Measurements from ENCODE around the gene MYO1B.

MYO1B gene

DNA sequence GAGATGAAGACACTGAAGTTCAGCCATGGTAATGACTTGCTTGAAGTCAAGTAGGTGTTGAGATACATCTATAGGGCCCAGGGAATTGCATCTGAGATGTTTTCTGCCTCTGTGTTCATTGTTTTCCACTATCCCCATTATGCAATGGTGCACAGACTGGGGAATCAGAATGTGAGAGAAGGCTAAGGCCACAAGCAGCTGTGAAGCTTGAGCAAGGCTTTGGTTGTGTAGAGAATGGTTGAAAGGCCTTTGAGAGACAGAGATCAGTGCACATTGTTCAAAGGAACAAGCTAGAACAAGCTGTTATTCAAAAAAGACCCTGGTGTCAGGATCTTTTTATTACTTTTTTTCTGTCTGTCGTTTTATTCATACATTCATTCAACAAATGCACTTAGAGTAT, 82.3 kb downstream of the MYO1B start:
- DNase-seq, result no peak

DNA sequence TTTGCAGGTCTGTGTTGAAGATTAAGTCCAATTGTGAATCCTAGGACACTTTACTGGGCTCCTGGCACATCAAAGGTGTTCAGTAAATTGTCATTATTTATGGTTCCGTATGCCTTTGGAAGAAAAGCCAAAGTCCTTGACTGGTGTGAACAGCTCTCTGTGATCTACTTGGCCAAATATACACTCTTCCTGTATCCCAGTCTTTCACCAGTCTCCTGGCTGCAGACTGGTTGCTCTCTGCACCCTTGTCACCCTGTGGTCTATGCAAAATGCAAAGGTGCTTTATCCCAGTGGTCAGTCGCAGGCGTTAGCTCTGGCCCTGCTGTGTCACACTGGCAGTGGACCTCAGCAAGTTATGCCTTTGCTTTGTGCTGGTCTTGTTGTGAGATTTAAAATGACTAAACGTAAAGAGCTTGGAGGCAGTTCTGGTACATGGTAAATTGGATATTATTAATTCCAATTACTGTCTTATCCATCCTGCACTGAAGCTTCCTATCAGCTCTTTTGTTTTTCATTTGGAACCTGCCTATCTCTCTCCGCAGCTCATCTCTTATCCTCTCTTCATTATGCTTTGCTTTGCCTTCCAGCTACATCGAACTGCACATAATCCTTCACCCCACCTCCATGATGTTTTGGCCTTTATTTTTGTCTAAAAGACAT, 83.1 kb downstream of the MYO1B start:
- no peak for DNase-seq

DNA sequence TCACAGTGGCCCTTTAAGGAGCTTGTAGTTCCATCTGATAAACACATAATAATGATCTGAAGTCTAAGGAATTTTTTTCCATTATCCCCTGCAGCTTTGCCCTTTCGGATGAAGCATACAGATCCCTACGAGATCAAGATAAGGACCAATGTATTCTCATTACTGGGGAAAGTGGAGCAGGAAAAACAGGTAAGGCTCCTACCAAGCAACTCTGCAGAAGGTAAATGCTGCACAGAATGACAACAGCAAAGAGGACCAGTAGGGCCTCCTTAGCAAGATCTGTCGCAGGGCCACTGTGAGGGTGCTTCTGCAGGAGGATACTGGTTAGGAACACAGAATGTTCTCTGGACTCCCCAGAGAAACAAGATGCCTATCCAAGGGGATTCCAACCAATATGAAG, 84.6 kb downstream of the MYO1B start:
- DNase-seq, result no peak

DNA sequence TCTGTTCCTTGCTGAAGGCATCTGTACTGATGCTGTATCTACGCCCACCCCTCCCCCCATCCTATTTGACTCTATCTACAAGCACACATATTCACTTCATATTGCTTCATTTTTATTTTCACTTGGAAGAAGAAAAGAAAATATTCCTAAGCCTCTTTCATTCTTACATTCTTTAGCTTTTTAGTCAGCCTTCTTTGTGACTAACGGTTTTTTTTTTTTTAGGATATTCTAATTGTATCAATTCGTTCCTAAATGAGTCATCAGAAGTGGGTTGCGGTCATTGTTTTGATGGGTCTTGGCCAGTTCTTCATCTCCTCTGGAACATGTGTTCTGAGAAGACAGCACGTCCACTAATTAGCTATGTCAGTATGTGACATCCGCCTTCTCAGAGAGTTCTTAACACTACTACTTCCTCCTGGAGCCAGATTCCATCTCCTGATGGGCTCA, 88.7 kb downstream of the MYO1B start:
- peak; percentile 42 for DNase-seq

DNA sequence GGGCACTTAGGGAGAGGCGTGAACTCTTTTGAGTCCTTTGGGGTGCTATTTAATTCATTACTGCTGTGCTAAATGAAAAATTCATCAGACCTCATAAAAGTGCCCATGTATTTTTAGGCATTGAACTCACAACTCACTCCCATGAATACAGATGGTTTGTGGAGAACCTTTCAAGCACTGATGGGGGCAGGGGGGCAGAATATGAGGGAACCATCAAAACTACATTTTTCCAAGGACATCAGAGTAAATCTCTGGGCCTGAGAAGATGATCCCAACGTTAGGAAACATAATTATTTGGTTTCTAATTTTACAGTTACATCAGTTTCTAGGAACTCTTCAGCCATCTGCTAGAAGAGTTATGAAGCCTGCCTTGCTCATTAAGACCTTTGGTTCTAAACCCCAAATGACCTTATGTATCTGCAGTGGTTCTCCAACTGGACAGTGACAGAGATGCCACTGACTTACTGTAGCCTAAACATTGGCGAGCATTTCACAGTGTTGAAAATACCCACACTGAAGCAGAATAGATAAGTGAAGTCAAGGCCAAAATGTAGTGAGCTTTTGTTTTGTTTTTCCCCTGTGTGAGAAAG, 90.8 kb downstream of the MYO1B start:
- DNase-seq, result no peak

DNA sequence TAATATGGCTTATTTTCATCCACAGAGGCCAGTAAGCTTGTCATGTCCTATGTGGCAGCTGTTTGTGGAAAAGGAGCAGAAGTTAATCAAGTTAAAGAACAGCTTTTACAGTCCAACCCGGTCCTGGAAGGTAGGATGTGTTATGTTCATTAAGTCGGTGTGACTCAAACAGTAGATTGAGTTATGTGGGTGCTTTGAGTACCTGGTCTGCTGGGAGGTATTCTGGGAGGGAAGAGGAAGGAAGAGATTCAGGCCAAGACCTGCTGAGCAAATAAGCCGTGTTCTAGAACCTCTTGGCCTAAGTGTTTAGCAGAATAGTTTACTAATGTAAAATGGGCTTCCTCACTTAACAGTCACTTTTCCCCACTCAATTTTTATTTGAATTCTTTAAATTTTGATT, 96.2 kb downstream of the MYO1B start:
- no peak for DNase-seq

DNA sequence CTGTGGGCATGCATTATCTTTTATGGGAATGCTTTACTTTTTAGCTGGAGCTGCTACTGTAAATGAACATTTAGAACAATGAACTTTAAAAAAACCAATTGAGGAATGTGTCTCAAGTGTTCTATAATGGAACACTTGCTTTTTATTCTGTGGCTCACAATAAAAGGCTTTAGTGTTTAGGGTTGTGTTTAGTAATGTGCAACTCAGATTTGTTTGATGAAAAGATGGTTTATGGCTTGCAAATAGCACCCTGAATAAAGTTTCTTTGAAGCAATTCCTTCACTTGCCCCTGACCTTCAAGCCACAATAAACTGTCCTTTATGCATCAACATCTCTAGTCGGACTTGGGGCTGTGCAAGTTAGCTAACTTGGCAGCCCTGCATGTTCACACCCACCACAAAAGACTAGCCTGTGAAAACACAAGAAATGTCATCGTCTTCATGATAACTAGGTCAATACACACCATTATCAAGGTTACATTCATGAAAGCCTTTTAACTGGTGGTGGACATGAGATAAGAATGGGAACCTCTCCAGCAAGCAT, 98.7 kb downstream of the MYO1B start:
- DNase-seq, result no peak

DNA sequence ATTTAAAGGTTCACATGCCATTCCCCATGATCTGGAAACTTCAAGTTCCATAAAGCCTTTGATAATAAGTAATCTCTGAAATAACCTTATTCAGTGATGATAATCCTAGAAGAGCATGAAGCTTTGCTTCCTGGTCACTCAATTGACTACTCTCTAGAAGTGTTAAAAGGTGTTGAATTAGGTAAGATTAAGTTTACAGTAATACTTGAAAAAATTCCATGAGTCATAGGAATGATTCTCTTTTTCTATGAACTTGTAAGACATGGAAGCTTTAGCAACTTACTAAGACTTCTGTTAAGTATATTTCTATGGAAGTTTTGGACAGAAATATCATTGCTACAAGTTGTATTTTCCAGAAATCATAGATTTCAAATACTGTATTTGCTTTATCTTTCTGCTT, 100.6 kb downstream of the MYO1B start:
- DNase-seq, result no peak

DNA sequence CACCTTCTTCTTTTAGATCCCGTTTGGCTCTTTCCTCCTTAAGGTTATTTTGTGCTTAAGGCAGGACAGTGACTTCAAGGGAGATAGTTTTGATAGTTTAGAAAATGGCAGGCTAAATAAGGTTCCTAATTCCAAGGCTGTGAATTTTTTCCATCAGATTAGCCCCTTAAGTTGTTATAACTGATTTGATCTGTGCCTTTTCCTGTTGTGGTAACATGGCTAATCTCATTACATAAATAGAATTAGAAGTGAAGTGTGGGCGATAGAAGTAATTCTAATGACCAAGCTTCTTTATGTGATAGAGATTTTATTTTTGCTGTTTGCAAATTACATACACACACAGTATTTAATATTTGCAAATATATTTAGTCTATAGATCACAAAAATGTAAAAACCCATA, 102.0 kb downstream of the MYO1B start:
- DNase-seq, result no peak

DNA sequence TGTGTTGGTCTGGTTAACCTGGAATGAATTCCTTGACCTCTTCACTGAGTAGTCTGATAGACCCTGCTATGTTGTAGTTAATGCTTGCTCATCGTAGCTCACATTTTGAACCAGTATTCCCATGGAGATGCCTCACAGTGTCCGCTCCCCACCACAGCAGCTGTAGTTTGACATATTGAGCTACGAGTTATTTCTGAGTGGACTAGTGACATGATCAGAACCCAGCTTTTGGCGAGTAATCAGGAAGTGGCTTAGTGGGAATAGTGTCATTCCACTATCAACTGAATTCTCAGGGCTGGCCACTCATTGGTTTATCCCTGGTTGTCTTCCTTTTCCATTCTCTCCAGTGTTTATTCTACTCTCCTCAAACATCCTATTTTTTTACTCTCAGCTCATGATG, 102.7 kb downstream of the MYO1B start:
- no peak for DNase-seq

DNA sequence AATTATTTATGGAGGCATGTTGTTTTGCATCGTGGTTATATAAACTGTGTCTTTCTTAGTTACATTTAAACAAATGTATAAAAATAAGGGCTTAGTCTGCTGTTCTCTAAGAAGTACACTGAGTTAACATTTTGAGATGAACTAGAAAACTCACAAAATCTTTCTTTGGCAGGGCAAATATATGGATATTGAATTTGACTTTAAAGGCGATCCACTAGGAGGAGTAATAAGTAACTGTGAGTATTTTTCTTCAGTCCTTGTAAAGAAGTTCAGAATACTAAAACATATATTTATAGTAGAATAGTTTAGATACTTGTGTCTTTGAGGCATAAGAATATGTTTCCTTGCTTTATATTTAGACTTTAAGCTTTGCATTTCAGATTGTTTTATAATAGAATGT, 104.8 kb downstream of the MYO1B start:
- no peak for DNase-seq

DNA sequence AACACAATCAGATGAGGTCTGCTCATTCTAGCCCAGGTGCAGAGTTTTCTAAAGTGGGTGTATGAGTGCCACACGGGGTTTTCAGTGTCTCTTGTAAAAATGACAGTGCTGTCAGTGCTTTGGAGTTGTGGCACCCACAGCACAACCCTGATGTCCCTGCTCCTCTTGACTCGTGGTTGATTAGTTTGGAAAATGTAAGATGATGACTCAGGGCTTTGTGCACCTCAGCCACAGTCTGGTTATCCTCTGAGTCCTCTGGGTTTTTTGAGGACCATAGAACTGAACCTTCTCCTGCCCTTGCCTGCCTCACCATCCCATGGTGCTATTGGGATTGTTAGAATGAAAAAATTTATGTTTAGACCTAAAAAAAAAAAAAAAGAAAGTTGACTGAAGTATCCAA, 105.6 kb downstream of the MYO1B start:
- DNase-seq, result no peak

DNA sequence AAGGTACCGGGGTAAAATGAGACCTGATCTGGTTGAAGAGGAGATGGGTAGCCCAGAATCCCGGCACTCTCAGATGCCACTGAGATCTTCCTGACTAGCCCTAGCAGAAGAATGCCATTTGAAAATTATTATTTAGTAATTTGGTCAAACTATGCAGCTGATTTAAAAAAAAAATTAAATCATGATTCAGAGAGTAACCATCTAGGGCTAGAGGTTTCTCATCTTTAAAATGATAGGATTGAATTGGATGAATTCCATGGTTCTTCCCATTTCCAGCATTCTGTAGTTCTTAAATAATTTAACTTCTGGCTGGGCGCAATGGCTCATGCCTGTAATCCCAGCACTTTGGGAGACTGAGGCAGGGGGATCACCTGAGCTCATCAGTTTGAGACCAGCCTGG, 106.1 kb downstream of the MYO1B start:
- DNase-seq, result no peak

DNA sequence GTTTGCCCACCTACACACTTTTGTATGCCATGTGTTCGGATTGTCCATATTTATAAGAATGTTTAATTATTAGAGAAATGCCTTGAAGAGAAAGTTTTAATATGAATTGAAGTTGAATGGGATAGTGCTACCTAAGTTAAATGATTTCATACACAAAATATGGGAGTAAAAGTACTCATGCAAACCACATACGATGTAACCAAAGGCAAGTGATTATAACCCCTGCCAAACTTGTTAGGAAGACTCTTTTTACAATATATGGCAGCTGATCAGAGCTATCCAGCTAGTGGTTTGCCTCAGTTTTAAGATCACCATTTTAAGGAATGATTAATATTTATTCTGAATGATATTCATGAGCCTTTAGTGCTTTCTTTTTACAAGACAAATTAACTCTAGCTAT, 106.7 kb downstream of the MYO1B start:
- DNase-seq, result no peak

DNA sequence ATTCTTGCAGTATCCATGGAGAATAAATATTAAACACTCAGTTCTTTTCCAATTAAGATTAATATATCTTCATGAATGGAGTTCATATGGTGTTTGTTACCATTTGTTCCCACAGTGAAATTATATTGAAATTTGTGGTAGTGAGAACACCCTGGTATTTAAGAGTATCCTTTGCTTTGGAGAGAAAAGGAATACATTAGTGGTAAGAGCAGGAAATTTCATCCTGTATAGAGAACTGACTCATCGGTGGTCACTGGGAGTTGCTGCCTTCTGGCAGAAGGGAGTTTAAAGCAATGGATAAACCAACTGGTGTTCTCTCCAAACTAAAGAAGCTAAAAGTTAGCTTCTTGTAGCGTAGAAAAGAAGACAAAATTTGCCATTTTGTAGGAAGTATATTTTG, 107.3 kb downstream of the MYO1B start:
- no peak for DNase-seq

DNA sequence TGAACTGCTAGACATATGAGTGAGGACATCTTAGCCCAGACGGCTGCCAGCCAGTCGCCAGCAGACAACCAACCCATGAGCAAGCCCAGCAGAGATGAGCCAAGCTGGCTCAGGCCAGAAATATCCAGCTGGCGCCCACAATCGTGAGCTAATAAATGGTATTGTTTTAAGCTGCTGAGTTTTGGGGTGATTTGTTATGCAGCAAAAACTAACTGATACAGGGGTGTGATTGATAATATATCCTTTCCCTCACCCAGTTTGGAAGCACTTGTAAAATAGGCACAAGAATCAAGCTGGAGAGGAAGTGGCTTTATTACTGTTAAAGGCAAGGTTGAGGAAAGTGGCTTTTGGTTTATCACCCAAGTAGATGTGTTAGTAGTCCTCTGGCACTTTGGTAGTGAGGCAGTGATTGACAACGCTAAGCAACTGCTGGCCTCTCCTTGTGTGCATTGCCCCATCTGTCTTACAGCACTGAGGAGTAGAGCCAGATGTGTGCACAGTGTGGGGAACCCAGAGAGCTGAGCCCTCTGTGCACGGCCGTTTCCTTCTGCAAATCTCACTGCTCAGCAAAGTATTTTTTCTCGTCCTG, 110.1 kb downstream of the MYO1B start:
- DNase-seq, result no peak

DNA sequence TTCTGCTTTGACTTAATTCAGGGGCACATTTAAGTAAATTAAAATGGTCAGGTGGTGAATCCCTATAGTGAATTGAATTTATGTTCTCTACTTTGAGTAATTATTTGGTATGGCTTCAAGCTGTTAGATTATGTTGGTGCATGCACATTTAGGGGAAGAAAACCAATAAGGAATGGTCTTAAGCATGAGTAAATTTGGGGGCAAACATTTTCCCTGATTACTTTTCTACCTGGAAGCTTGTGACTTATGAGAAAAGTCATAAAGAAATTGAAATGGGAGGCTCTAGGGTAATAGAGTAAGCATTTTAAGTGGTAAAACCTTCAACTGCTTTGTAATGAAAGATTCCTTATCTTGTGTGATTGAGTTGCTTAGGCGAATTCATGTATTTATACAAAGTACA, 112.5 kb downstream of the MYO1B start:
- no peak for DNase-seq

DNA sequence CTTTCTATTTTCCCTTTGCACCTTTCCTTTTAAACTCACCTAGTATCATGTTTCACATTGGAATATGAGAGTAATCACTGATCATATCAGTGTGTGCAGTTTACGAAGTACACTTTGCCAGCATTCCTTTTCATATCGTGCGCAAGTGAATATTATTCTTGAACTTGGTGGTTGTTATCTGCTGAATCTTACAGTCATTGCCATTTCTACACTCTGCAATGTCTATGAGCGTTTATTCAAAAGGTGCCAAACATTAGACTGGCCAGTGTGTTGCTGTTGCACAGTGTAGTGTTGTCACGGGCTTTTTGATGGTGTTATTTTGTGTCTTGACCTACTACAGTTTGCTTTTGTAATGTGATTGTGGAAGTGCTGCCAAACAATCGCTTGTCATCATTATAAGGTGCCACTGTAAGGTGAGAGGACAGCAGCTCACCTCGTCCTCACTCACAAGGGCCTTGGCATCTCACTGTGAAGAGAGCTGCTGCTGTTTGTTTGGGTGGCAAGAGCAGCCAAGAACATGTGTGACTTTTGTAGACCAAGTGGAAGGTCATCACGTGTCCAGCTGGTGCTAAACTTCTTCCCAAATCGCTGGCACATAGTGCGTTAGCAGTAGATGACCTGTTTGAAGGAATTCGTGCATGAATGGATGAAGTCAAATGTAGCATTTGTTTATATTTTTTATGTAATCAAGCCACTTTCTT, 113.3 kb downstream of the MYO1B start:
- DNase-seq, result no peak

DNA sequence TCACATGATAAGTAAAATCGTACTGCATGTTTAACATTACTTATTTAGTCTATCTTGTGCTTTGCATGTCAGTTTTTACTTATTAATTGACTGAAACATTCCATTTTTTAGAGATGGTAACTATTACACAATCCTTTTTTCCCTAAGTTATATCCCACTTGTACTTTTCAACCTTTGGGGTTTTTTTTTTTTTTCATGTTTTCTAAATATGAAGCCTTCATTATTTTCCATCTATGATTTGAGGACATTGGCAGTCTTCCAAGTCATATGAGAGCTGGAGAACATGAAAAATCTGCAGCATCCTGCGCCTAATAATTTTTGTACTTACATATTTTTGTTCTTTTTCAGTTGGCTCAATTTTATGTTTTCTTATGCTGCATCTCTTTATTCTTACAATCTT, 113.9 kb downstream of the MYO1B start:
- no peak for DNase-seq

DNA sequence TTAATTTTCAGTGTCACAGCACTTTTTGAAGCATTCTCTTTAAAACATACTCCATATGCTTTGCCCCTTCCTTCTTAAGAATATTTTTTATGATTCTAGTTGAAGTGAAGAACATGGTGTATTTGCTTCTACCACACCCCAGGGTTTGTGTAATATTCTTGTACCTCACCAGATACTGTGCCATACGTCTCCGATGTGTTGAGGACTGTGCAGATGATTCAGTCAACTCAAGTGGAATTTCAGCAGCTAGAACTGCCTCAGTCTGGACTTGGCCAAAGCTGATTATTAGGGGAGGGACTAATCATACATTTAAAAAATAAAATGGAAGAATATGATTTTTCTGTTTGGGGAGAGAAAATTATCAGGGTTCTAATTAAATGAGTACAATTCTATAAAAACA, 115.7 kb downstream of the MYO1B start:
- no peak for DNase-seq

DNA sequence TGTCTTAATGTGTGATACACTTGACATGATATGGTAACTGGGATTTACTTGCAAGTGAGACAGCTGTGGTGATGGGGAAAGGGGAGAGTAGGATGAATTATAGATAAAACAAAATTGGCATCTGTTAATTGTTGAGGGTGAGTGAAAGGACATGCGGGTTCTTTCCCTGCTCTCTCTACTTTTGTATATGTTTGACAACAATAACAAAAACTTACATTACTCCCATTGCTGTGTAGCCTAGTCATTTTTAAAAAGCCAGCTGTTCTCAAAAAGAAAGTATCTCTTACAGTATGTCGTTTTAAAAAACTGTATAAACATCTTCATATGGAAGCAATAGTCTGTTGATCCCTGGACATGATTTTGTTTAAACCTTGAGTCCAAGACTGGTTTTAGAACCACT, 117.6 kb downstream of the MYO1B start:
- no peak for DNase-seq

DNA sequence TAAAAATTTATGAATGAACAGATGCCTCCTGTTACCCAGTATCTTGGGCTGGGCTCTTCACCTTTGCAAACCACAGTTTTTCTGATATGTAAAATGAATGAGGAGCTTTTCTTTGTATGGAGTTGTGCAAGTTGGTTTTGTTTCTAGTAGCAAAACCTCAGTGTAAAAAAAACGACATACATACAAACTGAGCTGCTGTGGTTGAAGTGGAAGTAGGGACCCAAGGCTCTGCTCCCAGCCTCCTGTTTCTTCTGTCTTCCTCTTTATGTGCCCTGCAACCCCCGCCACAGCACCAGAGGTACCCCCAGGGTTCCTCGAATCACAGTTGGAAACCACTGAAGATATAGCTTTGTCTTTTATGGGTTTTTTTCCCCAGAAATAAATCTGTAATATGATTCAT, 118.1 kb downstream of the MYO1B start:
- no peak for DNase-seq

DNA sequence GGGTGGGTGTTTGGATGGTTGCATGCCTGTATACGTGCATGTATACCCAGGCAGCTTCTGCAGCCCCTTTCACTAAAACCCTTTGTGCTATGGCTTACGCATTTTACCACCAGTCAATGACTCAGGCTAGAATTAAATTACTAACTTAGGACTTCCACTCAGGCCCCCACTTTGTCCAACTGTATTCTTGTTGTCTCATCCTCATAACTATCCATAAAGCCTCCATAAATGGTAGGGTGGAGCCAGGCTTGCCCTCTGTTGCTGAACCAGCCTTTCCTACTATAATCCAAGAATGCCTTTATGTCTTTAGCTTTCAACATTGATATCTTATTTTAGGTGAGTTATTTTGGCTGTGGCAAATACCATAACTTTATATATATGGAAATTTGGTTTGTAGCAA, 119.9 kb downstream of the MYO1B start:
- DNase-seq, result no peak

DNA sequence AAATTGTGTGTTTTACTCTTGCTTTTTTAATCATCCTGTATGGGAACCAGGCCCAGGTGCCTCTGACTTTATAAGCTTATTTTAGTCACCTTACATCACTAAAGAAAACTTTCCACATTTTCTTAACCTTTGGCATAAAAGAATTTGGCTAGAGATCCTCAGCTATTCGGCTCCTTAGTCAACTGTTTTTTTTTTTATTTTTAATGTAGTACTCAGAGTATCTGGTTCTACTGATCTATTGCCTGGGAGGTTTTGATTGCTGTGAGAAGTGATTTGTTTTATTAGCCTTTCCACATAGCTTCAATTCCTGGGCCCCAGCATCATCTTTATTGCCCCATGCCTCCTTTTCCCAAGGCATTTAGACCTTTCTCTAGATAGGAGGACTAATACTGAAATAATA, 121.0 kb downstream of the MYO1B start:
- DNase-seq, result no peak

All from T1000 (cell line).